T-helper 2 cell treated with Interferon-gamma antibody and Interleukin-4, amounts not matched to agents 5 μg/mL and 100 μg/mL, for 36 hours (primary cell): ENCODE data around the gene INPP5D.
A peak's percentile ranks its signal among the peaks of the same experiment; 100 is the strongest.
"Not testable (repeated sequence)": the region's sequence is repeated elsewhere in the genome, so short reads cannot be mapped to it uniquely, and the experiment has no call there.

Source experiments
- DNase-seq: peaks from one replicate; pipeline ENCODE4 v3.0.0; 2021; ENCODE audit warnings: low spot score
- H3K27ac Mint-ChIP-seq: one replicate; pipeline ENCODE4 v1.8.0; 2021; ENCODE audit warnings: mild to moderate bottlenecking, mixed read lengths
- H3K27me3 Mint-ChIP-seq: one replicate; pipeline ENCODE4 v1.8.0; 2021; ENCODE audit warnings: low read depth, mixed read lengths
- H3K36me3 Mint-ChIP-seq: one replicate; pipeline ENCODE4 v1.8.0; 2021; ENCODE audit warnings: low read depth, mixed read lengths
- H3K4me1 Mint-ChIP-seq: one replicate; pipeline ENCODE4 v1.8.0; 2021; ENCODE audit warnings: low read depth, mixed read lengths
- H3K4me3 Mint-ChIP-seq: one replicate; pipeline ENCODE4 v1.8.0; 2022; ENCODE audit warnings: mild to moderate bottlenecking, moderate library complexity, mixed read lengths
- H3K9me3 Mint-ChIP-seq: one replicate; pipeline ENCODE4 v1.8.0; 2021; ENCODE audit warnings: mixed read lengths

Gene INPP5D

GRCh38 chr2:233039212-233039845 lies 20.8 kb upstream of the INPP5D start:
- H3K27ac Mint-ChIP-seq: no peak overlapping the region
- H3K4me1 Mint-ChIP-seq: no peaks in the 10 kb centered on the region
- H3K27me3 Mint-ChIP-seq: peaks cover 3% of the 10 kb centered on the region
- no peaks in the 10 kb centered on the region for H3K9me3 Mint-ChIP-seq
- no peaks in the 10 kb centered on the region for H3K36me3 Mint-ChIP-seq
- H3K4me3 Mint-ChIP-seq: no peak overlapping the region
- no peak for DNase-seq

- Mint-ChIP-seq H3K36me3 (no peaks in the 10 kb centered on the region), H3K4me3 (no peak overlapping the region), H3K27me3 (peaks cover 3% of the 10 kb centered on the region), H3K27ac (no peak overlapping the region), H3K9me3 (no peaks in the 10 kb centered on the region), H3K4me1 (no peaks in the 10 kb centered on the region)
- DNase-seq: no peak
Measured at GRCh38 chr2:233039846-233040530, 20.2 kb upstream of the INPP5D start.

- Mint-ChIP-seq H3K4me1 (no peaks in the 10 kb centered on the region), H3K27ac (no peak overlapping the region), H3K9me3 (no peaks in the 10 kb centered on the region), H3K36me3 (no peaks in the 10 kb centered on the region), H3K4me3 (no peak overlapping the region), H3K27me3 (peaks cover 3% of the 10 kb centered on the region)
- DNase-seq: no peak
Measured at GRCh38 chr2:233040571-233040970, 19.6 kb upstream of the INPP5D start.

- no peaks in the 10 kb centered on the region for H3K9me3 Mint-ChIP-seq
- no peak for DNase-seq
- H3K4me3 Mint-ChIP-seq: no peak overlapping the region
- H3K27me3 Mint-ChIP-seq: peaks cover 3% of the 10 kb centered on the region
- no peaks in the 10 kb centered on the region for H3K36me3 Mint-ChIP-seq
- no peaks in the 10 kb centered on the region for H3K4me1 Mint-ChIP-seq
- H3K27ac Mint-ChIP-seq: no peak overlapping the region
Measured at GRCh38 chr2:233041722-233042323, 18.3 kb upstream of the INPP5D start.

- Mint-ChIP-seq H3K36me3 (no peaks in the 10 kb centered on the region), H3K9me3 (no peaks in the 10 kb centered on the region), H3K27me3 (peaks cover 7% of the 10 kb centered on the region), H3K27ac (no peak overlapping the region), H3K4me3 (no peak overlapping the region), H3K4me1 (no peaks in the 10 kb centered on the region)
- DNase-seq: no peak
Measured at GRCh38 chr2:233042549-233042948, 17.6 kb upstream of the INPP5D start.

GRCh38 chr2:233044974-233045605 lies 15.1 kb upstream of the INPP5D start:
- Mint-ChIP-seq H3K4me1 (no peaks in the 10 kb centered on the region), H3K9me3 (no peaks in the 10 kb centered on the region), H3K27me3 (peaks cover 17% of the 10 kb centered on the region), H3K27ac (no peak overlapping the region), H3K4me3 (no peak overlapping the region), H3K36me3 (no peaks in the 10 kb centered on the region)
- DNase-seq: no peak

GRCh38 chr2:233047206-233047605 lies 12.9 kb upstream of the INPP5D start:
- no peaks in the 10 kb centered on the region for H3K36me3 Mint-ChIP-seq
- no peaks in the 10 kb centered on the region for H3K9me3 Mint-ChIP-seq
- peak overlapping the region; percentile 16 for H3K27ac Mint-ChIP-seq
- peaks cover 29% of the 10 kb centered on the region for H3K27me3 Mint-ChIP-seq
- H3K4me3 Mint-ChIP-seq: no peak overlapping the region
- no peaks in the 10 kb centered on the region for H3K4me1 Mint-ChIP-seq
- DNase-seq: no peak

- no peaks in the 10 kb centered on the region for H3K36me3 Mint-ChIP-seq
- H3K9me3 Mint-ChIP-seq: no peaks in the 10 kb centered on the region
- no peak overlapping the region for H3K4me3 Mint-ChIP-seq
- H3K27ac Mint-ChIP-seq: no peak overlapping the region
- H3K27me3 Mint-ChIP-seq: peaks cover 30% of the 10 kb centered on the region
- H3K4me1 Mint-ChIP-seq: no peaks in the 10 kb centered on the region
- no peak for DNase-seq
Measured at GRCh38 chr2:233047667-233048066, 12.5 kb upstream of the INPP5D start.

GRCh38 chr2:233048569-233049193 lies 11.5 kb upstream of the INPP5D start:
- DNase-seq: no peak
- Mint-ChIP-seq H3K27me3 (peaks cover 30% of the 10 kb centered on the region), H3K27ac (no peak overlapping the region), H3K9me3 (no peaks in the 10 kb centered on the region), H3K4me1 (no peaks in the 10 kb centered on the region), H3K36me3 (no peaks in the 10 kb centered on the region), H3K4me3 (no peak overlapping the region)

- H3K9me3 Mint-ChIP-seq: no peaks in the 10 kb centered on the region
- no peak for DNase-seq
- no peak overlapping the region for H3K4me3 Mint-ChIP-seq
- no peaks in the 10 kb centered on the region for H3K36me3 Mint-ChIP-seq
- peaks cover 32% of the 10 kb centered on the region for H3K27me3 Mint-ChIP-seq
- H3K4me1 Mint-ChIP-seq: peaks cover 3% of the 10 kb centered on the region
- no peak overlapping the region for H3K27ac Mint-ChIP-seq
Measured at GRCh38 chr2:233049194-233049761, 10.9 kb upstream of the INPP5D start.

GRCh38 chr2:233051241-233052149 lies 8.6 kb upstream of the INPP5D start:
- peaks cover 7% of the 10 kb centered on the region for H3K4me1 Mint-ChIP-seq
- no peaks in the 10 kb centered on the region for H3K9me3 Mint-ChIP-seq
- H3K27me3 Mint-ChIP-seq: peaks cover 32% of the 10 kb centered on the region
- DNase-seq: no peak
- H3K36me3 Mint-ChIP-seq: no peaks in the 10 kb centered on the region
- H3K27ac Mint-ChIP-seq: no peak overlapping the region
- H3K4me3 Mint-ChIP-seq: no peak overlapping the region

- H3K4me3 Mint-ChIP-seq, H3K36me3 Mint-ChIP-seq, DNase-seq, H3K4me1 Mint-ChIP-seq, H3K9me3 Mint-ChIP-seq, H3K27ac Mint-ChIP-seq: not testable (repeated sequence)
- peaks cover 29% of the 10 kb centered on the region for H3K27me3 Mint-ChIP-seq
Measured at GRCh38 chr2:233052517-233052916, 7.6 kb upstream of the INPP5D start.
